Activated gamma-delta T cell treated with anti-CD3 and anti-CD28 coated beads, Interleukin-2, amount 50 U/mL, for 16 hours (primary cell): ENCODE data around the gene ERICH6B.
"Not testable (repeated sequence)": the region's sequence is repeated elsewhere in the genome, so short reads cannot be mapped to it uniquely, and the experiment has no call there.

Experiments used
- DNase-seq: peaks from one replicate; pipeline ENCODE4 v3.0.0-alpha.2; 2020; ENCODE audit warnings: low read depth

The ERICH6B gene

GRCh38 chr13:45615501-45616101 is at the start of gene ERICH6B:
Gene ERICH6B, minus strand, starts transcription at chr13:45615739. Its CDS starts 18,734 bp downstream, at chr13:45597005.
- DNase-seq, result no peak

- not testable (repeated sequence) for DNase-seq
Observed at GRCh38 chr13:45662903-45663302, 47.4 kb upstream of the ERICH6B start.

GRCh38 chr13:45662162-45662561 is 46.6 kb upstream of the ERICH6B start:
- no peak for DNase-seq

- DNase-seq, result not testable (repeated sequence)
Observed at GRCh38 chr13:45660458-45660857, 44.9 kb upstream of the ERICH6B start.

- DNase-seq, result no peak
Observed at GRCh38 chr13:45659536-45659935, 44.0 kb upstream of the ERICH6B start.

GRCh38 chr13:45658586-45659235 is 43.2 kb upstream of the ERICH6B start:
- DNase-seq, result no peak

- no peak for DNase-seq
Observed at GRCh38 chr13:45654633-45655349, 39.3 kb upstream of the ERICH6B start.

- not testable (repeated sequence) for DNase-seq
Observed at GRCh38 chr13:45645263-45645662, 29.7 kb upstream of the ERICH6B start.

GRCh38 chr13:45642159-45642558 is 26.6 kb upstream of the ERICH6B start:
- DNase-seq, result not testable (repeated sequence)

- DNase-seq, result not testable (repeated sequence)
Observed at GRCh38 chr13:45635291-45635690, 19.8 kb upstream of the ERICH6B start.

GRCh38 chr13:45630791-45631190 is 15.3 kb upstream of the ERICH6B start:
- DNase-seq, result no peak

- DNase-seq, result no peak
Observed at GRCh38 chr13:45629940-45630339, 14.4 kb upstream of the ERICH6B start.

- no peak for DNase-seq
Observed at GRCh38 chr13:45628094-45628493, 12.6 kb upstream of the ERICH6B start.

GRCh38 chr13:45627656-45628055 is 12.1 kb upstream of the ERICH6B start:
- no peak for DNase-seq

GRCh38 chr13:45626731-45627374 is 11.3 kb upstream of the ERICH6B start:
- no peak for DNase-seq

GRCh38 chr13:45623516-45624090 is 8.1 kb upstream of the ERICH6B start:
- no peak for DNase-seq

- DNase-seq, result no peak
Observed at GRCh38 chr13:45621950-45622349, 6.4 kb upstream of the ERICH6B start.

- no peak for DNase-seq
Observed at GRCh38 chr13:45607931-45608330, 7.6 kb downstream of the ERICH6B start.

GRCh38 chr13:45604892-45605291 is 10.6 kb downstream of the ERICH6B start:
- DNase-seq, result no peak

GRCh38 chr13:45603338-45603737 is 12.2 kb downstream of the ERICH6B start:
- DNase-seq, result no peak

- DNase-seq, result no peak
Observed at GRCh38 chr13:45602183-45603170, 13.1 kb downstream of the ERICH6B start.
